NCI-H446 (cell line): ENCODE data around the gene P4HA2.

ENCODE experiments used
- DNase-seq, 2 experiments: peaks; one replicate each; lab custom pipeline; 2025; lab: John Stamatoyannopoulos, UW

The P4HA2 gene

DNA sequence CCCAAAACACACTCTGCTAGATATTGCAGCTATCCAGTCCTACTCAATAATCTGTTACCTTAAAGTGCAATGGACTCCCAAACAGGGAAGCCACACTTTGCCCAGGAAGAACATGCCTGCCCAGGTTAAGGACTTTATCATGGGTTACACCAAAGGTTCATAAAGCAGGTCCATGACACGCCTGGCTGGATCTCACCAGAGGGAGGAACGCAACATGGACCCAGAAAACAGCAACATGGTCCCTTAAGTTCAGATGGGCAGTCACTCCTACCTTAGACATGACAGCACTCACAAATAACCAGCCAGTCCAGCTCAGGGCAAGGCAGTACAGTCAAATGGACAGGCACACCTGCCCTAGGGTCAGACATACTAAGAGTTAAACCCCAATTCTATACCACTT lies 3.8 kb downstream of the P4HA2 start:
- no peak for DNase-seq

DNA sequence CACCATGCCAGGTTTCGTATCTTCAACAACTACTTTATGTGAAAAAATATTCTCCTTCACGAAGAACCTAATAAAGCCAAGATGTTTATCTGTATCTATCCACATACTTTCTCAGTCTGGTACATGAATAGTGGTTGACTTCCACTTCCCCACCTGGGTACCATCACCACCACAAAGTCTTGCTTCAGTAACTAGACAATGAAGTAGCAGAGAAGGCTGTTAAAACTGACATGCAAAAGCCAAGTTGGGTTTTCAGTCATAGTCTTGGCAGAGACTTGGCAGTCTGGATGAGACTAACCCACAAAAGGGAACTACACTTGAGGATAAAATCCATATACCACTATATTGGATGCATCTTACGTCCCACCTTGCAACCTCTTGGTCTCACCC lies 5.0 kb downstream of the P4HA2 start:
- DNase-seq = no peak

DNA sequence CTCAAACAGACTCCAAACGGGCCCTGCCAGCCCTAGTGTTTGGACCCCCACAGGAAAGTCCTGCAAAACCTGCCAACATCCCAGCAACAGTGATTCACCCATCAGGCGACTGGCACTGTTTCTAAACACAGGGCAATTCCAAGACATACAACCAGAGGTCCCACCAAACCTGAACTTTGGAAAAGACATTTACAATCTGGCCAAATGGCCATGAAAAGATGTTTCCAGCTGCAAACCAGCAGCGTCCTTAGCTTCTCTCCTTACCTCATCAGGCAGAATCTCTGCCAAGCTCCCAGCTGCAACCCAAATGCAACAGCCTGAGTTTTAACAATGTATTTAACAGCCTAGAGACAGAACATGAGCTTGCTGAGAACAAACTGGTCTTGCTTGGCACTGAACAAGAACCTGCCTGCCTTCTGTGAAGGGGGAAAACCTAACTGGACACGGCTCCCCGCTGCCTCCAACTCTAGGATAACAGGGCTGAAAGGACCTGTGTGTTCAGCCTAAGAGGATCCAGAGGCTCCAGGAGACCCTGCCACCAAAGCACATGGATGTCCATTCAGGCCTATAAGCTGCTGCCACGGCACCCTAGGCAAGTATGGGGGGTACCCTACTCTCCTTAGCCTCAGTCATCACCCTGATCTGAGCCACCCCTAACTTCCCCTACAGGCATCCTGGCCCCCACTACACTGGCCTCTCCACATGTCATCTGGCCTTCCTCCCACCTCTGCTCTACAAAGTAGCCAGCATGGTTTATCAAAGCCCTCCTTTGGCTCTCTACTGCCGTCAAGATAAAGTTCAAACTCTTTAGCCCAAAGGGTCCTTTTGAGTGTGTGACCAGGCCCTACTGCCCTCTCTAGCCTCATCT lies 5.6 kb downstream of the P4HA2 start:
- peak in 1 of 2 experiments; percentile 69 for DNase-seq

DNA sequence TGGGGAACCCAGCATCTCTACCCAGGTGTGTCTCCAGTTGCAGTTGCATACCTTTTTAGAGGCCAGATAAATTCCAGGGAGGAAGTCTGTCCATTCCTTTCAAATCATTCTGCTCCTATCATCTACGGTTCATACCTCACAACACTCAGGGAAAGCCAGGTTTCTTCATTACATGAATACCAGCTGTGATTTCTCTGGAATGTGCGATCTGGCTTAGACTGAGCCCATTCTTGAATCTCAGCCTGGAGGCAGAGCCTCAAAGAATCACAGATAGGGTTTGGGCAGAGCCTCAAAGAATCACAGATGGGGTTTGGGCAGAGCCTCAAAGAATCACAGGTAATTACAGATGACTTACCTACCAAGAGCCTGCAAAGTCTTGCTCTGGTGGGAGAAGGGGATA lies 7.2 kb downstream of the P4HA2 start:
- DNase-seq = no peak

DNA sequence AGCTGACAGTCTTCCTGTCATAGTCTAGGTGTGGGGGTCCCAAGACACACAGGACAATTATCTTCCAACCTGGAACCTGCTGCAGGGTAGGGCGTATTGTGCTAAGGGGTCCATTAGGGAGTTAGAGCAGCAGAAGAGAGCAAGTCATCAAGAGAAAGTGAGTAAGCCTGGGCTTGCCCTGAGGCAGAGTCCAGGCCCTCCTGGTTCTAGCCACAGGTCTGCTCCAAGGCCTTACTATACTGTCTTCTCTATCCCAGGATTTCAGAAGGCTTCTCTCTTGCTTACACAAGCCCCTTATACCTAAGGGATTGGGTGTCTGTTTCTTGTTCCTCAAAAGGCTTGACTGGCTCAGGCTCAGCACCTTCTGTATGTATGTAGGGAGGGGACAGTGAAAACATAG lies 7.7 kb downstream of the P4HA2 start:
- no peak for DNase-seq

DNA sequence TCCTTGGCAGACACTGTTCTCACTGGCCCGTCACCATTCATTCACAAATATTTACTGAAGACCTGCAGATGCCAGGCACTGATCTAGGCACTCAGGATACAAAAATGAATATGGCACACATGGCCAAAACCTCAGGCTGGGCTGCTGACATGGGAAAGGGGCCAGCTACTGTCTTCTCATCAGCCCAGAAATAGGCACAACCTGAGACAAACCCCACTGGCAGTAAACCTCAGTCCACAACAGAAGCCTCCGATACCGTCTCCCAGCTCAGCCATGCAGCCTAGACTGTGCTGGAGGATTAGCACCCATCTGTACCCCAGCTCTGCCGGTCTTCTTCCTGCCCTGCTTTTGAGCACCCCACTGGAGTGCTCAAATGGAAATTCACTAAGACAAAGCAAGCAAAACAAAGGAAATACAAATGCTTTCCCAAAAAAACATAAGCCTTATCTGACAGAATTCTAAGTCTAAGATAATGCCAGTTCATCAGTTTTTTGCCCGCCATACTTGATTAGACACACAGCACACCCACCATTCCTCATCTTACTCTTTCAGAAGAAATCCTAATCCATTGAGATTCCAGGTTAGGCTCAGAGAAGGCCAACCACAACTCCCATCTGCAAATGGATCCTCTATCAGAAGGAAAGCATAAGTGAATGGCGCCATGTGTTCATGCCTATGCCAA lies 8.2 kb downstream of the P4HA2 start:
- no peak for DNase-seq

DNA sequence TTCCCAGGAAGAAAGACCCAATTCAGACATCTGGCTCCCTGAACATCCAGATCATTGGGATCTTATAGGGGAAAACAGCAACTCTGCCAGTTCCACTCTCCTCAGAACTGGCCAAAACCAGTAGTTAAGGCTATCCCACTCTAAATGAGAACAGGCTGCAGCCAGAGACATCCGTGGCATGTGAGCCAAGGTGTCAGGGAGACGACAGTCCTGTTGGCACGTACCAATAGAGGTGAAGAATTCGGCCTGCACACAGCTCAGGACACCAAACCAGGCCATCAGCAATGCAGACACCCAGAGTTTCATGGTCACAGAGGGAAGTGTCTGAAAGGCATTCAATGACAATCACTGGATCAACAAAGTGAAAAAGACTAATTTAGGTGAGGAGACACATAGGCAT lies 9.3 kb downstream of the P4HA2 start:
- DNase-seq = no peak

DNA sequence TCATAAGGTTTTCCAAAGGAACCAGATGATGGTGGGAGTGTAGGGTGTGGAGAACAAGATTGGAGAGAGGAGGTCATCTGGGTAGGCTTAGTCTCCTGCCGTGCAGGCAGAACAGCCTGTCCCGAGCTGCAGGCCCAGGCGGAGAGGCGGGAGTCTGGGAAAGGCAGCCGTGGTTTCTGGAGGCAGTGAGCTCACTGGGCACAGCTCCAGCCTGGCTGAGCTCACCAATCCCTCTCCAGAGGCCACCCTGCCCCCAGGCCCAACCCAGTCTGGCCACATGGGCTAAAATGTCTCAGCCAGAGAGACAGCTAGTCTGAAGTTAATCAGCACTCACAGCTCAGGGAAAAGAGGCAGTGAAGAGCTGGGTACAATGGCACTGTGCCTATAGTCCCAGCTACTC lies 12.3 kb downstream of the P4HA2 start:
- peak; percentile 95 to 96 for DNase-seq

DNA sequence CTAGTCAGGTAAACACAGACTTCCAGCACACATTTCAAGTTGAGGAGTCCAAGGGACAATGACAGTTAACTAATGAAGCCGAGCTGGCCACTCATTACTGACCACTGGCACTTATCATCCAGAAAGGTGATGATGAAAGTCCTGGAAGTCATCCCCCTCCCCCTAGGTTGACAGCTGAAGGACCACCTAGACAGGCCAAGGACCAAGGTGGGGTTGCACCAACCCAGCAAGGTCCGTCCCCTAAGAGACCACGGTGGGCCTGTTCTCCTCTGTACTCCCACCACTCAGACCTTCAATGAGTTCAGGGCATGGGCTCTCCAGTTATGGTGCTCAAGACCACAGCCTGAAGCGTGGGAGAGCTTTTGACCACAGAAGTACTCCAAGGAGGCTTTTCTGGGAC lies 13.2 kb downstream of the P4HA2 start:
- no peak for DNase-seq

DNA sequence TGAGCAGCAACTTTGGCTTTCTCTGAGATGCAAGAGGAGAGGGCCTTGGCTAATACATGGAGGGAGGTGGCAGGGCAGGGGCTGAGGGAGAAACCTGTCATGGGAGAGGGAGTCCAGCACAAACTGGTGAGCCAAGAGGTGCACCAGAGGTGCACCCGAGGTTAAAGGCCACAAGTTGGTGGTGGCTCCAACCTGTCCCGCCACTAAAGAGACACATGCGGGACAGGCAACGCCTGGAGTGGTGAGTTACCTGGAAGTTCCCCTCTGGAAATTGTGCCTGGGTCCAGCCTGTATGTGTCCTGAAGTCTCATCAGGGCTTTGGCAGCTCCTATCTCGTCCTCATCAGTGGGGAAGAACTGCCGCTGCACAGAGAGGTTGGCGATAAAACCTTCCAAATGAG lies 14.0 kb downstream of the P4HA2 start:
- DNase-seq = no peak

DNA sequence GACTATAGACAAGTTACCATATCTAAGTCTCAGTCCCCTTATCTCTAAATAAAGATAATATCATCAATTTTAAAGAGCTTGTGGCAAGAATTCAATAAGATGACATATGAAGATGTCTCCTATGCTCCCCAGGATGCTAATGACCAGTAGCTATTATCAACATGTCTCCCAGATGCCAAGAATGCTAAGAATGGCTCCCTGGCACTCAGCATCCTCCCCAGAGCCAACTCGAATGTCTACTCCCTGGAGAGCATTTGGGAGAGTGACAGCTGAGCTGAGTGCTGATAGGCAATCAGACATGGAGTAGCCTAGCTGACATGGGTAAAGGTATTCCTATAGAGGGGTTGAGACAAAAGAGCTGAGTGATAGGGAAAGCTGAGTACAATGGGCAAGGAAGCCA lies 15.9 kb downstream of the P4HA2 start:
- peak; percentile 11 to 73 for DNase-seq

DNA sequence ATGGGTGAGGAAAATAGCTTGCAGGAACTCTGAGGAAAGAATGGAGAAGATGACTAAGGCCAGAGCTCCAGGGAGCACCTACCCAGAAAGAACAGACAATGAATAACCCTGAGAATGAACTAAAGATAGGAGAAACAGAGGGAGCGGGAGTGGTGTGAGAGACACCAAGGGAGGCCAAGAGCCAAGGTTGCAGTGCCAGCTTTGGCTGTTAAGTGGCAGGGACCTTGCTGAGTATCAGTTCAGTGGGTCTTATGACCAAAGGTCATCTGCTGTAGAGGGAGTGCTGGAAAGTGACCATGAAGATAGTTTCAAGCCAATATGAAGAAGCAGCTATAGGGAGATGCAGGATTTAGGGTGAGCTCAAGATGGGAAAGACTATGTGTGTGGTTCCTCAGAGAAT lies 16.7 kb downstream of the P4HA2 start:
- DNase-seq = no peak

DNA sequence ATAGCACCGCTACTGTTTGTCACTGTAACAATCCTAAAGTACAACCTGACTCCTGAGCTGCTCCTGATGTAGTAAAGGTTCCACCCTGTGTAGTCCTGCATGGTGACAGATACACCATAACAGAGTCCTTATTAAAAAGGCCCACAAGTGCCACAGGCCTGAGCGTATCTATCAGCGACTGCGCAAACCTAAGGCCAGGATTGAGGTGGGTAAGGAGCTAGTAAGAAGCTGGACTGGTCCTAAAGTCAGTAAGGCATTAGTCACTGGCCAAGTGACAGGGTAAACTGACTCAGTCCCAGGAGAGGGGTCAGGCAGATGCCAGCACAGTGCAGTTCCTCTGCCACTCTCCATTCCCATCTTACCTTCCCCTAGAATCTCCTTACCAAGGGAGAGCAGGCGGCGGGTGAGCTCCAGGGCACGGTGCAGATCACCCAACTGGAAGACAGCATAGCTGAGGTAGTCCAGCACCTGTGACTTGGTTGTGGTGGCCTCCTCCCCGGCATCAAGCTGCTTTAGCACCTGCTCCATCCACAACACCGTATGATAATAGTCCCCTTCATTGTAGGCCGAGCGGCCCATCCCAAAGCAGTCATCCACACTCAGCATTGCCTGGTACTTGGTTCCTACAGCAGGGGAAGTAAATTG lies 17.6 kb downstream of the P4HA2 start:
- DNase-seq = no peak

DNA sequence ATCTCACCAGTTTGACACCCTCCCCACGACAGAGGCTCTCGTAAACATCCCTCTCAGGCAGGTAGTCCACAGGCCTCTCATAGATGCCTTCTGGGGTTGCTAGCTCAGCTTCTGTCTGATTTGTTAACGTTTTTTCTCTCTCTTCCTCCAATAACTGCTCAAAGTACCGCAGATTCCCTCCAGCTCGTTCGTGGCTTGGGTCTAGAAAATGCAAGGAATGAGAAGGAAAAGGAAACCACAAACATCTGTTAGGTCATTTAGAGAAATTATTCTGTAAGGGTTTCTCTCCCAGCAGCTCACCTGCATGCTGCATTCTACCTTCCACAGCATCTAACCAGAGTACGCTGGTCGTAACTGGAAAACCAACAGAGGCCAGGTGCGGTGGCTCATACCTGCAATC lies 18.5 kb downstream of the P4HA2 start:
- no peak for DNase-seq

DNA sequence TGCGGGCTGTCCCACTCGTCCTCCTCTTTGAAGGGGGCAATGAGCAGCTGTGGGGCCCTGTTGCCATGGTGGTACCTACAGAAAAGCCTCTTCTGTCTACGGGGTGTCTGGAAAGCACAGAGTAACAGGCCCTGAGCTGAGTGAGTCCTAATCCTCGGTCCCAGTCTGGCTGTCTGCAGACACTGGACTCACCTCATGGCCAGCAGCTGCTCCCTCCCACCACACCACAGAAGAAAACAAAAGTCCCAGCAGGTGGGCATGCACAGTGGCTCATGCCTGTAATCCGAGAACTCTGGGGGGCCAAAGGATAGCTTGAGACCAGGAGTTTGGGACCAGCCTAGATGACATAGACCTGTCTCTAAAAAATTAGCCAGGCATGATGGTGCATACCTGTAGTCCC lies 19.9 kb downstream of the P4HA2 start:
- DNase-seq = no peak

DNA sequence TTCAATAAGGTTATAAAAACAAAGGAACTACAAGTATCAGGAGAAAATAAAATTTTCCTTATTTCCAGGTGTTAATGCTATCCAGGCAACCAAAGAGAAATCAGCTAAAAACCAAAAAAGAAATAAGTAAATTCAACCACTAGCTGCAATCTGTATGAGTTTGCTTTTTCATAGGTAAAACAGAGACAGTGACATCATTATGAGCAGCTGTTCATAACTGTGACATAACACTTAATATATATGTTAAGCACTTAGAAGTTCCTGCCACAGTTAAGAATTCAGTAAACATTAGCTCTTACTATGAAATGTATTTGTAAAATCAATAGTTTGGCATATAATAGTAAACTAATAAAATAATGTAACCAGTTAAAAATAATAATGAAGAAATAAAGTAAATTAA lies 20.9 kb downstream of the P4HA2 start:
- no peak for DNase-seq

DNA sequence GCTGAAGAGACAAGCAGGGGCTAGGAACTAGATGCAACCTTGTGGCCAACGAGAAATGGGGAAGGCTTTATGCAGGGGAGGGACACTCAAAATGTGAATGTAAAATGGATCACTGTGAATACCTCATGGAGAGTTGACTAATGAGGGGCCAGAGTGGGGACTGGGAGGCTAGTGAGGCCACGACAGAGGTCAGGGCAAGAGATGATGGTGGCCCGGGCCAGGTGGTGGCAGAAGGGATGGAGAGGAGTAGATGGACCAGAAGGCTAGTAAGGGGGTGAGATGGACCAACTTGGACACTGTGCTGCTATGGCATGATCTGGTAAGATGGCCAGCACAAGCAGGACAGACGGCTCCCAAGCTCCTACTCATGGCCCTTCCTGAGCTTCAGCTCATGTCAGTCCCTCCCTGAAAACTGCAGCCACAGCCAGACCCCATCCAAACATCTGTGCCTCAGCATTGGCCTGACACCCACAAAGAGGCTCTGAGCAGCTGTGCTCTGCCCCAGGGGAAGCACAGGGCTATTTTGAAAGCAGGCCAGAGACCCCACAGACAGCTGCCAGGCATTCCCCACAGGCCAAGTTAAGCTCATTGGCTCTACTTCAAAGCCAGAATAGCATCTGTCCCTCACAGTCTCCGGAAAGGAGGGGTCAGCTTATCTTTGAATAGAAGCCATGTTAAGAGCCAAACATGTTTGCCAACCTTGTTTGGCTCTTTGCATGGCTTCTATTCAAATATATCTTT lies 22.1 kb downstream of the P4HA2 start:
- DNase-seq = peak; percentile 69 to 97

DNA sequence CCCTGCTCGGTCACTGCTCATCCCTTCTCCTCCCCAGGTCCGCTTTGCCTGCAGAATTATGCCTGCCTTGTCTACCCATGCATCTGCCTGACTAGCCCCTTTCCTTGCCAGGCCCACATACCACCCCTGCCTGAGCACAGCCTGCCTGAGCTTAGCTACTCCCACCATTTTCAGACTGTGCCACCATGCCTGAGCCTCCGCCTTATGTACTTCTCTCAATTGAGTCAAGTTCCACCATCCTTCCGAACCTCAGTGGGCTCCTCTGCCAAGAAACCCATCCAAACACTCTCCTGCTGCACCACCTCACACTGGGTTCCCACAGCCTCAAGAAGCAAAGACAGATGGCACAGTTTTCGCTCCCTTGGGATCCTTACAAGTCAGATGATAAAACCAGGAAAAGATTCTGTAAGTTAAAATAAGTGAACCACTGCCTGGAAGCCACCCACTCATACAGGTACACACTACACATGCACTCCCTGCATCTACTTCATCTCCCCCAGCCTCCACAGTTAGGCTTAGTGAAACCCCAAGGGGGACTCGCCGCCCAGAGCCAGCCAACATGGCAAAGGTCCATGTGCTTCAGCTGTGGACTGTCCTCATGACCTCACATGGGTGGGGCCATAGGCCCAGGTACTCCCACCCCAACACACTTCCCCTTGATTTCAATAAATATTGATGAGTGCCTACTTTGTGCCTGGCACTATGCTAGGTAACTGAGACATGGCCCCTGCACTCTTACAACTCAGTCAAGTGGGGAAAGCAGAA lies 23.1 kb downstream of the P4HA2 start:
- DNase-seq = peak in 1 of 2 experiments; percentile 46

DNA sequence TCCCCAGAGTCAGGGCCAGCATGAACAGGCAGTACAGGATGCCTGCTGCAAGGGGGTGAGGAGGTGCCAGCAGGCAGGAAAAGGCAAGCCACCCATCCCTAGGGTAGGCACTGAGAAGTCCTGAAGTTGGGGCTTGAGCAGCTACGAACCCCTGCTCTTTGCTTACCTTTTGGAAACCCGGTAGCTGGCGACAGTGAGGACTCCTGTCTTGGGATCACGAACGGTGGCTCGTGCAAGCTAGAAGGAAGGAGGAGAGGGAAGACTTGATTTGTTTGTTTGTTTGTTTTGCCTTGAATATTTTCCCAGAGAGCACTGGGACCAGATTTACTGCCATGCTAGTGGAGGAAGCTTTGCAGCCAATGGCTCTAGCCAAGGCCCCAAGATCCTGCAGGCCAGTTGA lies 23.7 kb downstream of the P4HA2 start:
- no peak for DNase-seq

DNA sequence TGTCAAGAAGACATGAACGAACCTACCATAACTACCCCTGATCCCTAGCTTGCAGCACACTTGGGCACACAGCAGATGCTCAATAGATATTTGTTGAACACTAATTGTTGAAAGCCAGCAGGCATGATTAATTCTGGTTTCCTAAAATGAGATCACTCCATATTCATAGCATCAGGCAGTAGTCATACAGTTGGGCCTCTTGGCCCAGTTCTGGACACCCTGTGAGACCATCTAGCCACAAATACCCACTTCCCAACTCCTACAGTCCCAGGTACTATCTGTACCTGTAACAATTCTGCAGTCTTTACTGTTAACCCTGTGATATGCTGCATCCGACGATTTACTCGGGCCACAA lies 24.2 kb downstream of the P4HA2 start:
- DNase-seq = peak in 1 of 2 experiments; percentile 55

DNA sequence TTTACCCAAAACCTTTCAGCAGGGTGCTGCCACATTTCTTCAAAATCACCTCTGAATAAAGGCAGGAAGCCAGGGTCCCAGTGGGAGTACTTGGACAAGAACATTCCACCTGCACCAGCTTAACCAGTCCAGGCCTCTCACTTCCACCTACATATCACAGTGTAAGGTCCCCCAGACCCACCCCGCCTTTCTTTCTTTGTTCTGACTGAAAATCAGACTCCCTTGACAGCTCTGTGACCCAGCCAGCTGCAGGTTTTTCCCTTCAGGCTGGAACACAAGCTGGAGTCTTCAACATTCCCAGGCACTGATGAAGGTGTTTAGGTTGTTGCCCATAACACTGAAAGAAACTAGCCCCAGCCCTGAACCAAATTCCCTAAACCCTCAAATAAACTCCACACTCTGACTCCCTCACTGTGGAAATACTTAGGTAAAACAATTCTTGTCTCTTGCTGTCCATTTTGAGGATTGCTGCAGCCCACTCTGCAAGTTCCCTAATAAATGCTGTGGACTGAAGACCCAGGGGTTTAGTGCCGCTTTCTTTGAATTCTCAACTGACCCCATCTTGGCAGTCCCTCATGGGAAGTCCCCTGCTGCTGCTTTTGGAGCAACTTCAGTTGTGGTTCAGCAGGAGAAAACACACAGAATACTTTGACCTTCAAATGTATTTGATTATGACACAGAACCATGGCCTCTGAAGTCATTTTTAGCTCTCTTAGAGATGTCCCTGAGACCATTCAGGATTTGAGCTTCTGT lies 24.8 kb downstream of the P4HA2 start:
- no peak for DNase-seq
